ENCODE measurements around the gene MIP. TPM values are rescaled to one million over a fixed set of nuclear protein-coding genes. Genes with fewer than 3 reads are reported as not detected.
A peak's percentile ranks its signal among the peaks of the same experiment; 100 is the strongest.
"Not testable (repeated sequence)": the region's sequence is repeated elsewhere in the genome, so short reads cannot be mapped to it uniquely, and the experiment has no call there.

Gene MIP
- total and polyA plus RNA-seq, 2 of the 13 experiments (the other 11 are each of a cell fraction or from before 2014, with no cell fraction given), result not detected

- ATAC-seq; H2AFZ ChIP-seq (ENCODE audit: low read length); H3K27ac ChIP-seq (ENCODE audit: extremely low read length, insufficient read depth, low read length); H3K4me2 ChIP-seq (ENCODE audit: low read depth, low read length); H3K79me2 ChIP-seq (ENCODE audit: insufficient read depth, low read length); H3K9ac ChIP-seq (ENCODE audit: insufficient read depth, low read depth, low read length); FAIRE-seq; intact Hi-C loops (cut with micrococcal nuclease; ENCODE audit: unreplicated experiment); H3K9me3 ChIP-seq (ENCODE audit: low read length); CTCF ChIA-PET (ENCODE audit: low intra/inter-chr PET ratio, low total read pairs); POLR2A ChIA-PET; H4K20me1 ChIP-seq (ENCODE audit: insufficient read depth, low read length); DNase-seq (ENCODE audit: low spot score); H3K36me3 ChIP-seq (replicated peaks in 1 of 2; ENCODE audit: control insufficient read depth in 1 of 2, insufficient read depth in 2 of 2, low read length in 2 of 2); in situ Hi-C loops (cut with HindIII; ENCODE audit: extremely low pct_ligation_motif_present, low pct_unique_long_range_greater_than_20kb); BruUV-seq (replicated peaks); H3K4me3 ChIP-seq (replicated peaks in 1 of 3; ENCODE audit: insufficient read depth in 1 of 3, low read depth in 2 of 3, low read length in 3 of 3); H3K27me3 ChIP-seq (ENCODE audit: control insufficient read depth in 1 of 2, insufficient read depth in 2 of 2, low read length in 2 of 2): not testable (repeated sequence)
- peaks cover 22% of the 10 kb centered on the region for H3K4me1 ChIP-seq (ENCODE audit: insufficient read depth, low read length)
- TF ChIP-seq, protein P1, sequence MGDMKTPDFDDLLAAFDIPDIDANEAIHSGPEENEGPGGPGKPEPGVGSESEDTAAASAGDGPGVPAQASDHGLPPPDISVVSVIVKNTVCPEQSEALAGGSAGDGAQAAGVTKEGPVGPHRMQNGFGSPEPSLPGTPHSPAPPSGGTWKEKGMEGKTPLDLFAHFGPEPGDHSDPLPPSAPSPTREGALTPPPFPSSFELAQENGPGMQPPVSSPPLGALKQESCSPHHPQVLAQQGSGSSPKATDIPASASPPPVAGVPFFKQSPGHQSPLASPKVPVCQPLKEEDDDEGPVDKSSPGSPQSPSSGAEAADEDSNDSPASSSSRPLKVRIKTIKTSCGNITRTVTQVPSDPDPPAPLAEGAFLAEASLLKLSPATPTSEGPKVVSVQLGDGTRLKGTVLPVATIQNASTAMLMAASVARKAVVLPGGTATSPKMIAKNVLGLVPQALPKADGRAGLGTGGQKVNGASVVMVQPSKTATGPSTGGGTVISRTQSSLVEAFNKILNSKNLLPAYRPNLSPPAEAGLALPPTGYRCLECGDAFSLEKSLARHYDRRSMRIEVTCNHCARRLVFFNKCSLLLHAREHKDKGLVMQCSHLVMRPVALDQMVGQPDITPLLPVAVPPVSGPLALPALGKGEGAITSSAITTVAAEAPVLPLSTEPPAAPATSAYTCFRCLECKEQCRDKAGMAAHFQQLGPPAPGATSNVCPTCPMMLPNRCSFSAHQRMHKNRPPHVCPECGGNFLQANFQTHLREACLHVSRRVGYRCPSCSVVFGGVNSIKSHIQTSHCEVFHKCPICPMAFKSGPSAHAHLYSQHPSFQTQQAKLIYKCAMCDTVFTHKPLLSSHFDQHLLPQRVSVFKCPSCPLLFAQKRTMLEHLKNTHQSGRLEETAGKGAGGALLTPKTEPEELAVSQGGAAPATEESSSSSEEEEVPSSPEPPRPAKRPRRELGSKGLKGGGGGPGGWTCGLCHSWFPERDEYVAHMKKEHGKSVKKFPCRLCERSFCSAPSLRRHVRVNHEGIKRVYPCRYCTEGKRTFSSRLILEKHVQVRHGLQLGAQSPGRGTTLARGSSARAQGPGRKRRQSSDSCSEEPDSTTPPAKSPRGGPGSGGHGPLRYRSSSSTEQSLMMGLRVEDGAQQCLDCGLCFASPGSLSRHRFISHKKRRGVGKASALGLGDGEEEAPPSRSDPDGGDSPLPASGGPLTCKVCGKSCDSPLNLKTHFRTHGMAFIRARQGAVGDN (CRISPR knock-in tag; IDR thresholded peaks at IDR 0.05), result peak; percentile 30; the same call in 1 of the 2 replicates
- TF ChIP-seq ZNF652 (CRISPR knock-in tag; IDR thresholded peaks at IDR 0.05; ENCODE audit: borderline replicate concordance, low read depth), result peak; percentile 75
- WGBS (ENCODE audit: low lambda C conversion rate), result 81% methylated on average over 21 of the region's 31 CpGs
Measured at GRCh38 chr12:56493409-56494105, 39.1 kb upstream of the MIP start.

DNA sequence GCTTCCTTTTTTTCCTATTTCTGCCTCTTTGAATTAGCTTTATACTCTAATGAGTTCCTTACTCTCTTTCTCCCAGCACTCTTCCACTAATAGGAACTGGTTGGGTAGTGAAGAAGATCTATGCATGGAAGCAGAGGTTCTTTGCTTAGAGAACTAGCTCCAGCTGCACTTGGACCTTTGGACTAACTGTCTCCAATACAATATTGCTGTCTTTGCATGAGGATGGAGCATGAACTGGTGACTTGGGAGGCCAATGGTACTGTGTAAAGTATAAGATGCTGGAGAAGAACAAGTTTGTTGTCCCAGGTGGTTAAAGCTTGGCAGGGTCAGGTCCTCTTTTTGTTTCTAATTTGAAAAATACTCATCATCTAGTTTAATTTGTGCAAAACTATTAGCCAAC is 35.9 kb upstream of the MIP start:
- DNase-seq (ENCODE audit: low spot score) (no peak), FAIRE-seq (no peak), ATAC-seq (no peak)
- Histone ChIP-seq H3K36me3 (replicated peaks in 1 of 2; ENCODE audit: control insufficient read depth in 1 of 2, insufficient read depth in 2 of 2, low read length in 2 of 2) (no peaks in the 10 kb centered on the region), H3K27me3 (ENCODE audit: control insufficient read depth in 1 of 2, insufficient read depth in 2 of 2, low read length in 2 of 2) (no peaks in the 10 kb centered on the region), H4K20me1 (ENCODE audit: insufficient read depth, low read length) (no peaks in the 10 kb centered on the region), H3K27ac (ENCODE audit: extremely low read length, insufficient read depth, low read length) (no peak overlapping the region), H2AFZ (ENCODE audit: low read length) (no peak overlapping the region), H3K4me1 (ENCODE audit: insufficient read depth, low read length) (peaks cover 34% of the 10 kb centered on the region), H3K9me3 (ENCODE audit: low read length) (no peaks in the 10 kb centered on the region), H3K4me3 (replicated peaks in 1 of 3; ENCODE audit: insufficient read depth in 1 of 3, low read depth in 2 of 3, low read length in 3 of 3) (no peak overlapping the region), H3K9ac (ENCODE audit: insufficient read depth, low read depth, low read length) (no peak overlapping the region), H3K4me2 (ENCODE audit: low read depth, low read length) (no peak overlapping the region), H3K79me2 (ENCODE audit: insufficient read depth, low read length) (no peaks in the 10 kb centered on the region)
- ChIA-PET POLR2A (interaction anchor here (0.6 to 1.7 kb wide), 3 partner anchors 14 to 130 kb away, joined by 3 to 6 read pairs (median 4); partner anchors contain the start of gene STAT2), CTCF (ENCODE audit: low intra/inter-chr PET ratio, low total read pairs) (no interaction called here)
- intact Hi-C loops (cut with micrococcal nuclease; ENCODE audit: unreplicated experiment), result no loop called here
- no TSS peak for BruUV-seq (replicated peaks)
- in situ Hi-C loops (cut with HindIII; ENCODE audit: extremely low pct_ligation_motif_present, low pct_unique_long_range_greater_than_20kb), result no loop called here
- no peak for TF ChIP-seq PITX1 (CRISPR knock-in tag; IDR thresholded peaks at IDR 0.05)
- TF ChIP-seq ZNF816 (CRISPR knock-in tag; IDR thresholded peaks at IDR 0.05; ENCODE audit: borderline replicate concordance), result no peak
- TF ChIP-seq IRF2 (CRISPR knock-in tag; IDR thresholded peaks at IDR 0.05), result no peak
- TF ChIP-seq, protein P2, sequence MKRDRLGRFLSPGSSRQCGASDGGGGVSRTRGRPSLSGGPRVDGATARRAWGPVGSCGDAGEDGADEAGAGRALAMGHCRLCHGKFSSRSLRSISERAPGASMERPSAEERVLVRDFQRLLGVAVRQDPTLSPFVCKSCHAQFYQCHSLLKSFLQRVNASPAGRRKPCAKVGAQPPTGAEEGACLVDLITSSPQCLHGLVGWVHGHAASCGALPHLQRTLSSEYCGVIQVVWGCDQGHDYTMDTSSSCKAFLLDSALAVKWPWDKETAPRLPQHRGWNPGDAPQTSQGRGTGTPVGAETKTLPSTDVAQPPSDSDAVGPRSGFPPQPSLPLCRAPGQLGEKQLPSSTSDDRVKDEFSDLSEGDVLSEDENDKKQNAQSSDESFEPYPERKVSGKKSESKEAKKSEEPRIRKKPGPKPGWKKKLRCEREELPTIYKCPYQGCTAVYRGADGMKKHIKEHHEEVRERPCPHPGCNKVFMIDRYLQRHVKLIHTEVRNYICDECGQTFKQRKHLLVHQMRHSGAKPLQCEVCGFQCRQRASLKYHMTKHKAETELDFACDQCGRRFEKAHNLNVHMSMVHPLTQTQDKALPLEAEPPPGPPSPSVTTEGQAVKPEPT (CRISPR knock-in tag; IDR thresholded peaks at IDR 0.05; ENCODE audit: low read depth), result no peak
- TF ChIP-seq BORCS8-MEF2B (CRISPR knock-in tag; IDR thresholded peaks at IDR 0.05), result no peak
- no peak for TF ChIP-seq TAF1 (CRISPR knock-in tag; IDR thresholded peaks at IDR 0.05)
- TF ChIP-seq ZNF577 (CRISPR knock-in tag; IDR thresholded peaks at IDR 0.05; ENCODE audit: borderline replicate concordance, low read depth), result no peak
- TF ChIP-seq SMARCE1 (IDR thresholded peaks at IDR 0.05; ENCODE audit: borderline replicate concordance), result no peak
- TF ChIP-seq SATB2 (CRISPR knock-in tag; IDR thresholded peaks at IDR 0.05), result no peak
- TF ChIP-seq ZBTB20 (CRISPR knock-in tag; IDR thresholded peaks at IDR 0.05; ENCODE audit: borderline replicate concordance, low read depth), result no peak
- no peak for TF ChIP-seq HMG20B (CRISPR knock-in tag; conservative IDR thresholded peaks at IDR 0.05)

All from HepG2 (cell line).